HG03575 (cell line): ENCODE data around the gene RUNX3.

Experiments
- ATAC-seq: cut with Tn5 transposase; IDR thresholded peaks from one replicate; pipeline ENCODE4 v1.9.1; 2021; ENCODE audit not compliant: unreplicated experiment, insufficient number of reproducible peaks, low FRiP score; ENCODE audit errors: extremely low read depth

RUNX3 gene

GRCh38 chr1:24920533-24920925 lies 9.5 kb downstream of the RUNX3 start:
- no peak for ATAC-seq

GRCh38 chr1:24919791-24920532 lies 10.1 kb downstream of the RUNX3 start:
- ATAC-seq: no peak

GRCh38 chr1:24918995-24919605 lies 11.0 kb downstream of the RUNX3 start:
- ATAC-seq: no peak

- no peak for ATAC-seq
Measured at GRCh38 chr1:24918370-24918769, 11.7 kb downstream of the RUNX3 start.

GRCh38 chr1:24917327-24918074 lies 12.6 kb downstream of the RUNX3 start:
- no peak for ATAC-seq

GRCh38 chr1:24915816-24916602 lies 14.1 kb downstream of the RUNX3 start:
- no peak for ATAC-seq

- no peak for ATAC-seq
Measured at GRCh38 chr1:24914226-24915069, 15.6 kb downstream of the RUNX3 start.

- ATAC-seq: no peak
Measured at GRCh38 chr1:24913616-24914225, 16.4 kb downstream of the RUNX3 start.

GRCh38 chr1:24913274-24913604 lies 16.8 kb downstream of the RUNX3 start:
- ATAC-seq: no peak

- ATAC-seq: no peak
Measured at GRCh38 chr1:24912376-24913273, 17.5 kb downstream of the RUNX3 start.

- no peak for ATAC-seq
Measured at GRCh38 chr1:24911651-24912155, 18.4 kb downstream of the RUNX3 start.

- no peak for ATAC-seq
Measured at GRCh38 chr1:24910751-24911650, 19.1 kb downstream of the RUNX3 start.

GRCh38 chr1:24910210-24910609 lies 19.9 kb downstream of the RUNX3 start:
- no peak for ATAC-seq

GRCh38 chr1:24909388-24909898 lies 20.6 kb downstream of the RUNX3 start:
- ATAC-seq: no peak

- ATAC-seq: no peak
Measured at GRCh38 chr1:24908591-24909259, 21.4 kb downstream of the RUNX3 start.
